Smooth muscle cell (in vitro differentiated cells): ENCODE measurements around the gene ZDHHC11B. TPM values are rescaled to one million over a fixed set of nuclear protein-coding genes. Genes with fewer than 3 reads are reported as not detected.
"Not testable (repeated sequence)": the region's sequence is repeated elsewhere in the genome, so short reads cannot be mapped to it uniquely, and the experiment has no call there.

Experiments
- DNase-seq: peaks from one replicate; lab custom pipeline; 2025; ENCODE audit not compliant: unreplicated experiment; lab: John Stamatoyannopoulos, UW
- H2AFZ ChIP-seq: fragments of 200-600 bp; sonication (generic); 2 replicates; pipeline ENCODE4 v1.6.0; 2016; ENCODE audit warnings: antibody characterized with exemption, low read depth, mild to moderate bottlenecking
- H3F3A ChIP-seq: fragments of 200-600 bp; sonication (generic); 2 replicates; pipeline ENCODE4 v1.6.0; 2017; ENCODE audit warnings: antibody characterized with exemption, low read depth
- H3K27ac ChIP-seq: fragments of 200-600 bp; sonication (generic); 2 replicates; pipeline ENCODE4 v1.5.1; 2016; ENCODE audit warnings: low read depth, mild to moderate bottlenecking
- H3K27me3 ChIP-seq: fragments of 200-600 bp; sonication (generic); 2 replicates; pipeline ENCODE4 v1.6.1; 2016; ENCODE audit warnings: low read depth, mild to moderate bottlenecking
- H3K36me3 ChIP-seq: fragments of 200-600 bp; sonication (generic); 2 replicates; pipeline ENCODE4 v1.5.1; 2016; ENCODE audit warnings: low read depth
- H3K4me1 ChIP-seq: fragments of 200-600 bp; sonication (generic); 2 replicates; pipeline ENCODE4 v1.5.1; 2016; ENCODE audit warnings: low read depth
- H3K4me2 ChIP-seq: fragments of 200-600 bp; sonication (generic); 2 replicates; pipeline ENCODE4 v1.6.0; 2016; ENCODE audit warnings: mild to moderate bottlenecking
- H3K4me3 ChIP-seq: fragments of 200-600 bp; sonication (generic); 2 replicates; pipeline ENCODE4 v1.5.1; 2016; ENCODE audit warnings: mild to moderate bottlenecking
- H3K79me2 ChIP-seq: fragments of 200-600 bp; sonication (generic); 2 replicates; pipeline ENCODE4 v1.6.0; 2016; ENCODE audit warnings: low read depth, mild to moderate bottlenecking
- H3K9ac ChIP-seq: fragments of 200-600 bp; sonication (generic); 2 replicates; pipeline ENCODE4 v1.6.0; 2016; ENCODE audit warnings: low read depth
- H3K9me3 ChIP-seq: fragments of 200-600 bp; sonication (generic); replicated peaks from 2 replicates; pipeline ENCODE4 v1.5.1; 2016; ENCODE audit warnings: low read depth
- H4K20me1 ChIP-seq: fragments of 200-600 bp; sonication (generic); 2 replicates; pipeline ENCODE4 v1.6.0; 2016; ENCODE audit warnings: low read depth
- CTCF ChIP-seq: fragments of 200-600 bp; sonication (generic); IDR thresholded peaks from 2 replicates; pipeline ENCODE4 v1.5.1; 2017; ENCODE audit warnings: borderline replicate concordance, mild to moderate bottlenecking, antibody characterized with exemption; ENCODE audit not compliant: insufficient read depth, poor library complexity, severe bottlenecking
- WGBS: methylation state at CpG from one replicate; pipeline ENCODE4 v1.1.7; 2016; ENCODE audit warnings: low lambda C conversion rate; 5-methylcytosine and 5-hydroxymethylcytosine counted together
- polyA plus RNA-seq: library from polyadenylated mRNA; unstranded; fragments of >200 nt; fragmentation: Nextera tagmentation; extraction: Ambion mirVana; gene quantifications from 2 replicates; pipeline ENCODE4 v1.2.1, GENCODE V29; 2016
- total RNA-seq: library from RNA; depleted of rRNA; stranded (reverse); fragments of >200 nt; gene quantifications from 2 replicates; pipeline ENCODE4 v1.2.3, GENCODE V29; 2014

ZDHHC11B gene
- total and polyA plus RNA-seq, 2 experiments from 2014 or later: not detected

- 87% methylated on average over 18 of the region's 18 CpGs for WGBS
Observed at GRCh38 chr5:774854-775505, 9.5 kb downstream of the ZDHHC11B start.

GRCh38 chr5:774304-774703, 10.2 kb downstream of the ZDHHC11B start:
- H4K20me1 ChIP-seq, H3K9ac ChIP-seq, H3K9me3 ChIP-seq, H3K4me3 ChIP-seq, H3K4me2 ChIP-seq, H2AFZ ChIP-seq, H3K4me1 ChIP-seq, H3F3A ChIP-seq, H3K27ac ChIP-seq, H3K36me3 ChIP-seq, H3K79me2 ChIP-seq, DNase-seq, H3K27me3 ChIP-seq: not testable (repeated sequence)
- 88% methylated on average over 6 of the region's 6 CpGs for WGBS

More at GRCh38 chr5:774854-775505, 9.5 kb downstream of the ZDHHC11B start:
- H3K27me3 ChIP-seq, H3K27ac ChIP-seq, H3K36me3 ChIP-seq, H3K9me3 ChIP-seq, H4K20me1 ChIP-seq, H3K9ac ChIP-seq, H3K4me2 ChIP-seq, H3K4me1 ChIP-seq, H3F3A ChIP-seq, DNase-seq, H2AFZ ChIP-seq, H3K4me3 ChIP-seq, H3K79me2 ChIP-seq: not testable (repeated sequence)

GRCh38 chr5:773517-774264, 10.8 kb downstream of the ZDHHC11B start:
- no peaks in the 10 kb centered on the region for H3K36me3 ChIP-seq
- no peaks in the 10 kb centered on the region for H3F3A ChIP-seq
- DNase-seq: no peak
- H3K9ac ChIP-seq: no peak overlapping the region
- H4K20me1 ChIP-seq: no peaks in the 10 kb centered on the region
- WGBS: 85% methylated on average over 12 of the region's 12 CpGs
- no peaks in the 10 kb centered on the region for H3K9me3 ChIP-seq
- H3K4me2 ChIP-seq: no peak overlapping the region
- H3K4me1 ChIP-seq: no peaks in the 10 kb centered on the region
- H3K4me3 ChIP-seq: no peak overlapping the region
- no peak for TF ChIP-seq CTCF
- H2AFZ ChIP-seq: no peak overlapping the region
- no peaks in the 10 kb centered on the region for H3K27me3 ChIP-seq
- H3K27ac ChIP-seq: no peak overlapping the region
- H3K79me2 ChIP-seq: no peaks in the 10 kb centered on the region

- not testable (repeated sequence) for H3K4me1 ChIP-seq, H3K27ac ChIP-seq, H3K4me3 ChIP-seq, H3K9ac ChIP-seq, DNase-seq, H3K4me2 ChIP-seq, H3K79me2 ChIP-seq, H3K9me3 ChIP-seq, H3K27me3 ChIP-seq, H4K20me1 ChIP-seq, H2AFZ ChIP-seq, H3F3A ChIP-seq, H3K36me3 ChIP-seq
- WGBS: 92% methylated on average over 13 of the region's 13 CpGs
Observed at GRCh38 chr5:772931-773330, 11.6 kb downstream of the ZDHHC11B start.

- H3K4me1 ChIP-seq, H3K9ac ChIP-seq, H3F3A ChIP-seq, H3K4me3 ChIP-seq, DNase-seq, H3K27ac ChIP-seq, H3K79me2 ChIP-seq, H3K9me3 ChIP-seq, H3K4me2 ChIP-seq, H2AFZ ChIP-seq, H4K20me1 ChIP-seq, H3K27me3 ChIP-seq, H3K36me3 ChIP-seq: not testable (repeated sequence)
- 85% methylated on average over 13 of the region's 14 CpGs for WGBS
Observed at GRCh38 chr5:772547-772890, 12.0 kb downstream of the ZDHHC11B start.

GRCh38 chr5:771841-772546, 12.5 kb downstream of the ZDHHC11B start:
- not testable (repeated sequence) for H3K9me3 ChIP-seq, H3K36me3 ChIP-seq, H3K4me2 ChIP-seq, H3K4me1 ChIP-seq, H3K79me2 ChIP-seq, H4K20me1 ChIP-seq, H3F3A ChIP-seq, H2AFZ ChIP-seq, H3K9ac ChIP-seq, H3K27me3 ChIP-seq, H3K27ac ChIP-seq, DNase-seq, H3K4me3 ChIP-seq
- 83% methylated on average over 10 of the region's 31 CpGs for WGBS

- not testable (repeated sequence) for H3K27me3 ChIP-seq, H3K27ac ChIP-seq, DNase-seq, H3K4me1 ChIP-seq, H3K4me2 ChIP-seq, H3K4me3 ChIP-seq, H2AFZ ChIP-seq, H3K79me2 ChIP-seq, H4K20me1 ChIP-seq, H3F3A ChIP-seq, H3K36me3 ChIP-seq, H3K9me3 ChIP-seq, H3K9ac ChIP-seq
- WGBS: 86% methylated on average over 19 of the region's 19 CpGs
Observed at GRCh38 chr5:771087-771781, 13.3 kb downstream of the ZDHHC11B start.
